NCI-H2107 treated with DMSO at 0.1 percent for 48 hours (cell line): ENCODE measurements around the gene GPX2.
A peak's percentile ranks its signal among the peaks of the same experiment; 100 is the strongest.
"Not testable (repeated sequence)": the region's sequence is repeated elsewhere in the genome, so short reads cannot be mapped to it uniquely, and the experiment has no call there.

Experiments used
- DNase-seq: peaks from one replicate; lab custom pipeline; 2025; ENCODE audit not compliant: unreplicated experiment; lab: John Stamatoyannopoulos, UW

The GPX2 gene

DNA sequence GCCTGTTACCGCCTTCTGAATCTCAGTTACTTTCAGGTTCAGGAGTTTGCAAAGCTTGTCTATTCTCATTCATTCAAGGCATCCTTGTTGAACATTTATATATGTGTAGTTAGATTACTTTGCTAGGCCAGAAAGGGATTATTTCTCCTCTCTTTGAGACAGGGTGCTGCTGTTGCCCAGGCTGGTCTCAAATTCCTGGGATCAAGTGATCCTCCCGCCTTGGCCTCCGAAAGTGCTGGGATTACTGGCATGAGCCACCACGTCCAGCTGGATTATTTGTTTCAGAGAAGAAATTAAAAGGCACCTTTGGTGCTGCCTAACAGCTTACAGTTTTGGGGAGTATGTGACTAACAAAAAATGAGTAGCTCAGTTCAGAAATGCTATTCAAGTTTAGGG, 27.5 kb downstream of the GPX2 start:
- DNase-seq = no peak

- DNase-seq = peak; percentile 99
Observed at GRCh38 chr14:64914237-64915028, 28.1 kb downstream of the GPX2 start, which contains the start of gene CHURC1. TSS of gene CHURC1 (plus strand) at chr14:64914455. CDS start at chr14:64914496, 41 bp downstream.

DNA sequence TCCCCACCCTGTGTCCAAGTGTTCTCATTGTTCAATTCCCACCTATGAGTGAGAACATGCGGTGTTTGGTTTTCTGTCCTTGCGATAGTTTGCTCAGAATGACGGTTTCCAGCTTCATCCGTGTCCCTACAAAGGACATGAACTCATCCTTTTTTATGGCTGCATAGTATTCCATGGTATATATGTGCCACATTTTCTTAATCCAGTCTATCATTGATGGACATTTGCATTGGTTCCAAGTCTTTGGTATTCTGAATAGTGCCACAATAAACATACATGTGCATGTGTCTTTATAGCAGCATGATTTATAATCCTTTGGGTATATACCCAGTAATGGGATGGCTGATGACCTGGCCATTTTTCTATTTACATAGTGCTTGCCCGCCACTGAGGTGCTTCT, 29.1 kb downstream of the GPX2 start:
- not testable (repeated sequence) for DNase-seq

DNA sequence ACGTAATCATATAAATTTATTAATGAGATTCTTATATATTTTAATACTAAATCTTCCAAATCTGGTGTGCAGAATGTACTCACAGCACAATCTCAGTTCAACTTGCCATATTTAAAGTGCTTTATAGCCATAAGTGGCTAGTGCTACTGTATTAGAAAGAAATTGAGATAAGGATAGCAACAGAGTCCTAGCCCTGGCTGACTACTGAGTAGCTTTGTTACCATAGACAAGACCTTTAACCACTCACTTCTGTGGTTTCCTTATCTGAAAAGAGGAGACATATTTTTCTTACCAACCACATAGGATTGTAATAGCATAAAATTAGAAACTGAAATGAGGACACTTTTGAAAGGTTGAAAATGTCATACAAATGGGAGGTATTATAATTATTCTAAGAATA, 30.3 kb downstream of the GPX2 start:
- no peak for DNase-seq

GRCh38 chr14:64910847-64911495, 31.6 kb downstream of the GPX2 start:
- peak; percentile 34 for DNase-seq

DNA sequence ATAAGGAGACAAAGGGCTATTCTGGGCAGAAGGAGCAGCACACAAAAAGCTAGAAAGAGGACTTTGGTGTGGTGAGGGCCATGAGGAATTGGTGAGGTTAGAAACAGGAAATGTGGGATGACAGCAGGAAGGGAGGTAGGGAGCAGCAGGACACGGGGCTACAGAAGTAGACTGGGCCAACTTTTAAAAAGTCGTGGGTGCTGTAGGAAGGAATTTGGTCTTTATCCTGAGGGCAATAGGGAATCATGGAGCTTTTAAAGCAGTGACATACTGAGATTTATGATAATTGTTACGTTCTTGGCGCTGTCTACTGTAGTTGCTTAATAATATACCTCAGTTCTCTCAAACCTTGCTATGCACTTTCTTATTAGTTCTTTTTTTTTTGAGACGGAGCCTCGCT, 36.5 kb downstream of the GPX2 start:
- no peak for DNase-seq

- no peak for DNase-seq
Observed at GRCh38 chr14:64899958-64900357, 42.6 kb downstream of the GPX2 start.

DNA sequence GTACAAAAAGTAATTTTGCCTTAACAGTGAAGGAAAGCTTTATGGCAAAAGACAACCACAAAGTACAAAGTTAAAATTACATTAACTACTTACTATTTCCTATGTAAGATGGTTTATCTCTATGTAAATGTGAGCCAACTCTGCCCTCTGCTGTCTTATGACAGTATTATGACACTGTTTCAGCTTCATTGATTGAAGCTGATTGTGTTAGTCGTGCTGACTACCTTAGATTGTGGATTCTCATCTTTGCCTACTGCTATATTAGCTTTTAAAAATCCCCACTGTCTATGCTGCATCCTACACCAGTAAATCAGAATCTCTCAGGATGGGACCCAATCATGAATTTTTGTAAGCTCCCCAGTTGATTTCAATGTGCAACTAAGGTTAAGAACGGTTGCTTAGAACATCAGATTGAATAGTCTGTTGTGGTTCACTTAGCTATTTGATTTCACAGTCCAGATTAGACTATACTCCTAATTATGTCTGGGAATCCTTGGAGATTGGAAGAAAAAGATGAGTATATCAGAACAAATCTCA, 50.6 kb downstream of the GPX2 start:
- peak; percentile 84 for DNase-seq

- DNase-seq = no peak
Observed at GRCh38 chr14:64891173-64891838, 51.2 kb downstream of the GPX2 start.

- DNase-seq = no peak
Observed at GRCh38 chr14:64889352-64889751, 53.2 kb downstream of the GPX2 start.
